DMS153 (cell line): ENCODE results near the gene BDH1.
A peak's percentile ranks its signal among the peaks of the same experiment; 100 is the strongest.
"Not testable (repeated sequence)": the region's sequence is repeated elsewhere in the genome, so short reads cannot be mapped to it uniquely, and the experiment has no call there.

Experiments
- DNase-seq: peaks from one replicate; lab custom pipeline; 2025; lab: John Stamatoyannopoulos, UW

Gene BDH1

GRCh38 chr3:197520311-197521276, 35.2 kb downstream of the BDH1 start:
- DNase-seq: peak; percentile 22

- no peak for DNase-seq
Measured at GRCh38 chr3:197519801-197520211, 36.0 kb downstream of the BDH1 start.

GRCh38 chr3:197518881-197519421, 36.8 kb downstream of the BDH1 start:
- no peak for DNase-seq

- DNase-seq: not testable (repeated sequence)
Measured at GRCh38 chr3:197517922-197518683, 37.7 kb downstream of the BDH1 start.

GRCh38 chr3:197516890-197517606, 38.7 kb downstream of the BDH1 start:
- DNase-seq: not testable (repeated sequence)

- DNase-seq: no peak
Measured at GRCh38 chr3:197516517-197516889, 39.3 kb downstream of the BDH1 start.

- DNase-seq: no peak
Measured at GRCh38 chr3:197514786-197515355, 40.9 kb downstream of the BDH1 start.

GRCh38 chr3:197513953-197514785, 41.6 kb downstream of the BDH1 start:
- no peak for DNase-seq

GRCh38 chr3:197512691-197513571, 42.8 kb downstream of the BDH1 start:
- no peak for DNase-seq

GRCh38 chr3:197511853-197512635, 43.7 kb downstream of the BDH1 start:
- no peak for DNase-seq

GRCh38 chr3:197511130-197511529, 44.6 kb downstream of the BDH1 start:
- no peak for DNase-seq

- DNase-seq: no peak
Measured at GRCh38 chr3:197510642-197511018, 45.1 kb downstream of the BDH1 start.

- DNase-seq: no peak
Measured at GRCh38 chr3:197508924-197509775, 46.6 kb downstream of the BDH1 start.

- DNase-seq: no peak
Measured at GRCh38 chr3:197508461-197508860, 47.3 kb downstream of the BDH1 start.

GRCh38 chr3:197508051-197508451, 47.7 kb downstream of the BDH1 start:
- no peak for DNase-seq

GRCh38 chr3:197507541-197507940, 48.2 kb downstream of the BDH1 start:
- DNase-seq: no peak

- DNase-seq: no peak
Measured at GRCh38 chr3:197507081-197507480, 48.7 kb downstream of the BDH1 start.
